Endothelial cell (in vitro differentiated cells): ENCODE measurements around the gene NSMF. TPM values are rescaled to one million over a fixed set of nuclear protein-coding genes. Genes with fewer than 3 reads are reported as not detected.

Experiments
- DNase-seq: peaks from one replicate; pipeline ENCODE4 v3.0.0; 2021; ENCODE audit warnings: low spot score
- H3K27ac Mint-ChIP-seq: one replicate; pipeline ENCODE4 v1.8.0; 2021; ENCODE audit warnings: mixed read lengths, inconsistent platforms; ENCODE audit not compliant: unreplicated experiment
- H3K27me3 Mint-ChIP-seq: one replicate; pipeline ENCODE4 v1.8.0; 2021; ENCODE audit warnings: mild to moderate bottlenecking, moderate library complexity, mixed read lengths, inconsistent platforms; ENCODE audit not compliant: unreplicated experiment
- H3K36me3 Mint-ChIP-seq: one replicate; pipeline ENCODE4 v1.8.0; 2021; ENCODE audit warnings: mild to moderate bottlenecking, low read depth, mixed read lengths, inconsistent platforms; ENCODE audit not compliant: unreplicated experiment
- H3K4me1 Mint-ChIP-seq: one replicate; pipeline ENCODE4 v1.8.0; 2021; ENCODE audit warnings: mild to moderate bottlenecking, mixed read lengths, inconsistent platforms; ENCODE audit not compliant: unreplicated experiment
- H3K4me3 Mint-ChIP-seq: one replicate; pipeline ENCODE4 v1.8.0; 2021; ENCODE audit warnings: mild to moderate bottlenecking, mixed read lengths, inconsistent platforms; ENCODE audit not compliant: unreplicated experiment
- H3K9me3 Mint-ChIP-seq: one replicate; pipeline ENCODE4 v1.8.0; 2021; ENCODE audit warnings: mixed read lengths, inconsistent platforms; ENCODE audit not compliant: unreplicated experiment
- CTCF ChIP-seq: fragments of 200-600 bp; sonication (generic); IDR thresholded peaks from one replicate; pipeline ENCODE4 v1.5.0; 2021; ENCODE audit warnings: antibody characterized with exemption; ENCODE audit not compliant: unreplicated experiment
- total RNA-seq: library from RNA; stranded (reverse); fragmentation: NEBNext Ultra II Directional; extraction: Animal tissue kit (Norgen Biotek cat#: 25700); gene quantifications from one replicate; pipeline ENCODE4 v1.2.1, GENCODE V29; 2021; ENCODE audit not compliant: unreplicated experiment

The NSMF gene
- total RNA-seq, 1 donor from 2014 or later, result 43.0 TPM

GRCh38 chr9:137479892-137480685 lies 21.0 kb upstream of the NSMF start:
- no peak for TF ChIP-seq CTCF
- peak overlapping the region; percentile 93 for H3K27ac Mint-ChIP-seq
- H3K4me1 Mint-ChIP-seq, result peaks cover 6% of the 10 kb centered on the region
- peaks cover 4% of the 10 kb centered on the region for H3K9me3 Mint-ChIP-seq
- peaks cover 11% of the 10 kb centered on the region for H3K36me3 Mint-ChIP-seq
- peaks cover 7% of the 10 kb centered on the region for H3K27me3 Mint-ChIP-seq
- DNase-seq, result no peak
- H3K4me3 Mint-ChIP-seq, result peak overlapping the region; percentile 87

- Mint-ChIP-seq H3K27ac (peak overlapping the region; percentile 93), H3K9me3 (peaks cover 4% of the 10 kb centered on the region), H3K36me3 (peaks cover 13% of the 10 kb centered on the region), H3K27me3 (peaks cover 7% of the 10 kb centered on the region), H3K4me1 (peaks cover 6% of the 10 kb centered on the region), H3K4me3 (peak overlapping the region; percentile 87)
- no peak for DNase-seq
- no peak for TF ChIP-seq CTCF
These were observed 20.1 kb upstream of the NSMF start for GRCh38 chr9:137478962-137479861.

- peaks cover 15% of the 10 kb centered on the region for H3K36me3 Mint-ChIP-seq
- H3K9me3 Mint-ChIP-seq, result peaks cover 4% of the 10 kb centered on the region
- H3K4me1 Mint-ChIP-seq, result peaks cover 6% of the 10 kb centered on the region
- H3K27ac Mint-ChIP-seq, result no peak overlapping the region
- DNase-seq, result no peak
- no peak for TF ChIP-seq CTCF
- H3K27me3 Mint-ChIP-seq, result peaks cover 7% of the 10 kb centered on the region
- H3K4me3 Mint-ChIP-seq, result no peak overlapping the region
These were observed 19.5 kb upstream of the NSMF start for GRCh38 chr9:137478613-137478961.

- Mint-ChIP-seq H3K4me3 (no peak overlapping the region), H3K27me3 (peaks cover 7% of the 10 kb centered on the region), H3K27ac (no peak overlapping the region), H3K36me3 (peaks cover 20% of the 10 kb centered on the region), H3K4me1 (peaks cover 6% of the 10 kb centered on the region), H3K9me3 (peaks cover 4% of the 10 kb centered on the region)
- DNase-seq, result no peak
- TF ChIP-seq CTCF, result no peak
These were observed 18.9 kb upstream of the NSMF start for GRCh38 chr9:137477778-137478612.
